ENCODE measurements around the gene SETMAR.
A peak's percentile ranks its signal among the peaks of the same experiment; 100 is the strongest.
"Not testable (repeated sequence)": the region's sequence is repeated elsewhere in the genome, so short reads cannot be mapped to it uniquely, and the experiment has no call there.

Gene SETMAR

GRCh38 chr3:4303187-4304123 is at the start of gene SETMAR:
TSS of gene SETMAR (plus strand) at chr3:4303369. CDS start at chr3:4303371, 2 bp downstream.
- in situ Hi-C loops (cut with MboI; ENCODE audit: low pct_unique_long_range_greater_than_20kb, low sequenced_read_pairs) = no loop called here
- peak; percentile 78 for DNase-seq

- DNase-seq = no peak
- in situ Hi-C loops (cut with MboI; ENCODE audit: low pct_unique_long_range_greater_than_20kb, low sequenced_read_pairs) = no loop called here
Observed at GRCh38 chr3:4261406-4261805, 41.8 kb upstream of the SETMAR start.

GRCh38 chr3:4264040-4264439 is 39.1 kb upstream of the SETMAR start:
- no peak for DNase-seq
- in situ Hi-C loops (cut with MboI; ENCODE audit: low pct_unique_long_range_greater_than_20kb, low sequenced_read_pairs) = no loop called here

GRCh38 chr3:4270720-4271119 is 32.4 kb upstream of the SETMAR start:
- DNase-seq = peak; percentile 32
- in situ Hi-C loops (cut with MboI; ENCODE audit: low pct_unique_long_range_greater_than_20kb, low sequenced_read_pairs) = no loop called here

GRCh38 chr3:4271834-4272233 is 31.3 kb upstream of the SETMAR start:
- in situ Hi-C loops (cut with MboI; ENCODE audit: low pct_unique_long_range_greater_than_20kb, low sequenced_read_pairs) = no loop called here
- peak; percentile 46 for DNase-seq

GRCh38 chr3:4279516-4280105 is 23.6 kb upstream of the SETMAR start:
- in situ Hi-C loops (cut with MboI; ENCODE audit: low pct_unique_long_range_greater_than_20kb, low sequenced_read_pairs) = no loop called here
- no peak for DNase-seq

GRCh38 chr3:4281991-4282390 is 21.2 kb upstream of the SETMAR start:
- in situ Hi-C loops (cut with MboI; ENCODE audit: low pct_unique_long_range_greater_than_20kb, low sequenced_read_pairs) = no loop called here
- no peak for DNase-seq

GRCh38 chr3:4284865-4285264 is 18.3 kb upstream of the SETMAR start:
- in situ Hi-C loops (cut with MboI; ENCODE audit: low pct_unique_long_range_greater_than_20kb, low sequenced_read_pairs) = no loop called here
- DNase-seq = no peak

GRCh38 chr3:4289044-4289443 is 14.1 kb upstream of the SETMAR start:
- no peak for DNase-seq
- in situ Hi-C loops (cut with MboI; ENCODE audit: low pct_unique_long_range_greater_than_20kb, low sequenced_read_pairs) = no loop called here

- peak; percentile 51 for DNase-seq
- in situ Hi-C loops (cut with MboI; ENCODE audit: low pct_unique_long_range_greater_than_20kb, low sequenced_read_pairs) = no loop called here
Observed at GRCh38 chr3:4290272-4290893, 12.8 kb upstream of the SETMAR start.

GRCh38 chr3:4292301-4292700 is 10.9 kb upstream of the SETMAR start:
- DNase-seq = no peak
- in situ Hi-C loops (cut with MboI; ENCODE audit: low pct_unique_long_range_greater_than_20kb, low sequenced_read_pairs) = no loop called here

GRCh38 chr3:4294616-4295327 is 8.4 kb upstream of the SETMAR start:
- in situ Hi-C loops (cut with MboI; ENCODE audit: low pct_unique_long_range_greater_than_20kb, low sequenced_read_pairs) = no loop called here
- DNase-seq = no peak

GRCh38 chr3:4296454-4296853 is 6.7 kb upstream of the SETMAR start:
- in situ Hi-C loops (cut with MboI; ENCODE audit: low pct_unique_long_range_greater_than_20kb, low sequenced_read_pairs); DNase-seq: not testable (repeated sequence)

- in situ Hi-C loops (cut with MboI; ENCODE audit: low pct_unique_long_range_greater_than_20kb, low sequenced_read_pairs) = no loop called here
- DNase-seq = no peak
Observed at GRCh38 chr3:4297486-4297885, 5.7 kb upstream of the SETMAR start.

GRCh38 chr3:4302747-4303146 is 422 bp upstream of the SETMAR start:
- no peak for DNase-seq
- in situ Hi-C loops (cut with MboI; ENCODE audit: low pct_unique_long_range_greater_than_20kb, low sequenced_read_pairs) = no loop called here

- in situ Hi-C loops (cut with MboI; ENCODE audit: low pct_unique_long_range_greater_than_20kb, low sequenced_read_pairs); DNase-seq: not testable (repeated sequence)
Observed at GRCh38 chr3:4305210-4305609, 2.0 kb downstream of the SETMAR start.

GRCh38 chr3:4306091-4306490 is 2.9 kb downstream of the SETMAR start:
- in situ Hi-C loops (cut with MboI; ENCODE audit: low pct_unique_long_range_greater_than_20kb, low sequenced_read_pairs) = no loop called here
- no peak for DNase-seq

- in situ Hi-C loops (cut with MboI; ENCODE audit: low pct_unique_long_range_greater_than_20kb, low sequenced_read_pairs) = no loop called here
- DNase-seq = no peak
Observed at GRCh38 chr3:4306860-4307259, 3.7 kb downstream of the SETMAR start.

GRCh38 chr3:4309491-4310128 is 6.4 kb downstream of the SETMAR start:
- DNase-seq = peak; percentile 5
- in situ Hi-C loops (cut with MboI; ENCODE audit: low pct_unique_long_range_greater_than_20kb, low sequenced_read_pairs) = no loop called here

Measured in KBM-7 (cell line).